GM18517 (cell line): ENCODE data around the gene VEPH1.

Experiments used
- ATAC-seq: cut with Tn5 transposase; IDR thresholded peaks from one replicate; pipeline ENCODE4 v1.9.1; 2021; ENCODE audit warnings: mild to moderate bottlenecking, moderate library complexity; ENCODE audit not compliant: unreplicated experiment

VEPH1 gene

DNA sequence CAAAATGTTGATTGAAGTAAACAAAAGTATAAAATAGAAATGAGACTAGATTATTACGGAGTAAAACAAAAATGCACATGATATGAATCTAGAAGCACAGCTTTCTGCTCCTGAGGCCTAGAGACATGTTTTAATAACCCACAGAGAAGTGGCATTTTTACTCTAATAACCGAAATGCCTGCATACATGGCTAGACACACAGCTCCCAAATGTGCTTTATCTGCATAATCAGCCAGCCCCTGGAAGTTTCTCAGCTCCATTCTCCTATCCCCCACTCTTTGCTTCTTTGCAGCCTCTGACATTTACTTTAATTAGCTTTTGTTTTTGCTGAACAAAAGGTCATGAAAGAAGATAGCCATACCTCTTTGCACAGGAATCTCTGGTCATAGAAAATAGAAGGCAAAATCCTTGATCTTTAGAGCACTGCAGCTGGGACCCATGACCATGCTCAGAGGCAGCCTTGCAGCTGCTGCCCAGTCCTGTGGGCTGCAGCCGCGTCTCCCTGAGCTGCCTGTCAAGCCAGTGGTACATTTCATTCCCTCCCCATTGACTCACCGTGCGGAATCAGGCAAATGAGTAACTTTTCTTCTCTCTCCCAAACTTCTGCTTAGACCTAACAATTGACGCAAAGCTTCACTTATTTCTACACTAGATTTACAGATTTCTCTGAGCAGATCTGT lies at the start of gene VEPH1:
Gene VEPH1 (minus strand): TSS at position 501 of the 680 bp plus-strand sequence. CDS start 8,067 bp downstream, outside the sequence.
- no peak for ATAC-seq

DNA sequence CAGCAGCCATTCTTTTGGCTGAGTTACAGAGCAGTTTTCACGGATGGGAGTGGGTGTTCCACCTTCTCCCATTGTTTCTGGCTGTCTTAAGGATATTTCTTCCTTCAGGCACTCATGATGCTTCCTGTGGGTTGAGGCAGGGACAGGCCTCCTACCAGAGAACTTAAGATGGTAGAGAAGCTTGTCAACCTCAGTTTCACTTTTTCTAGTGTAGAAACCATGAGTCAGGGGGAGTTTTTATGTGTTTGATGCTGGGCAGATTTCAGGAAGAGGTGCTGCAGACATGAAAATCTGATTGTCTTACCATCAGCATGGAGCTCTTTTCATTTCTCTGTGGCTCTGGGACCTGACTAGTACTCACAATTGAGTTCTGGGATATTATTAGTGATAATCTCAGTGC lies 48.7 kb upstream of the VEPH1 start:
- ATAC-seq = no peak

DNA sequence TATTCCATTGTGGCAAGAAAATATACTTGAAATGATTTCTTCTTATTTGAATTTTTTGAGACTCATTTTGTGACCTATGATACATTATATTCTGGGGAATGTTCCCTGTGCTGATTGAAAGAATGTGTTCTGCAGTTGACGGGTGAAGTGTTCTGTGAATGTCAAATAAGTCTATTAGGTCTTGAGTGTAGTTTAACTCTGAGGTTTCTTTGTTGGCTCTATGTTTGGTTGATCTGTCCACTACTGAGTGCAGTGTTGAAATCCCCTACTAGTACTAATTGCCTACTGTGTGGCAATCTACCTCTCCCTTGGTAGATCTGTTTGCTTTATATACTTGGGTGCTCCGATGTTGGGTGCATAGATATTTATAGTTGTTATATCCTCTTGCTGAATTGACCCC lies 46.3 kb upstream of the VEPH1 start:
- ATAC-seq = no peak

DNA sequence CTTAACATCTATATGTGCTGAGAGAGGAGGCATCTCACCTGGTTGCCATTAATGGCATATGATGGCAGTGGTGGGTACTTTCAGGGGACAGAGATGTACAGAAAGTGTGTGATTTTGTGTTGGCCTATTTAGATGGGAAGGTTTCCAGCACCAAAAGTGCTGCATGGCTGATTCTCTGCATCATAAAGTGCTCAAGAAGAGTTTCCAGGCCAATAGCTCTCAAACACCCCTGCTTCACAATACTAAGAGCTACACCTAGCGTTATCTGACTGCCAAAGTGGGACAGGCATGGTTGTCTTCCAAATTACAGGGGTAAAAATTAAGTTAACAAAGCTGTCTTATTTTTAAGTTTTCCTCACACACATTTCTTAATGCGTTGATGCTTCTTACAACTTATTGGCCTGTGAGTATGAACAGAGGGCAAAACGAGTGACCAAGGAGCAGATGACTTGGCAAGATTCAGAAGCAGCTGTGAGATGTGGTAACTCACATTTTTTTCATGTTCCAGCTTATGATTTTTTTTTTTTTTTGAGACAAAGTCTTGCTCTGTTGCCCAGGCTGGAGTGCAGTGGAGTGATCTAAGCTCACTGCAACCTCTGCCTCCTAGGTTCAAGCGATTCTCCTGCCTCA lies 41.4 kb upstream of the VEPH1 start:
- ATAC-seq = no peak

DNA sequence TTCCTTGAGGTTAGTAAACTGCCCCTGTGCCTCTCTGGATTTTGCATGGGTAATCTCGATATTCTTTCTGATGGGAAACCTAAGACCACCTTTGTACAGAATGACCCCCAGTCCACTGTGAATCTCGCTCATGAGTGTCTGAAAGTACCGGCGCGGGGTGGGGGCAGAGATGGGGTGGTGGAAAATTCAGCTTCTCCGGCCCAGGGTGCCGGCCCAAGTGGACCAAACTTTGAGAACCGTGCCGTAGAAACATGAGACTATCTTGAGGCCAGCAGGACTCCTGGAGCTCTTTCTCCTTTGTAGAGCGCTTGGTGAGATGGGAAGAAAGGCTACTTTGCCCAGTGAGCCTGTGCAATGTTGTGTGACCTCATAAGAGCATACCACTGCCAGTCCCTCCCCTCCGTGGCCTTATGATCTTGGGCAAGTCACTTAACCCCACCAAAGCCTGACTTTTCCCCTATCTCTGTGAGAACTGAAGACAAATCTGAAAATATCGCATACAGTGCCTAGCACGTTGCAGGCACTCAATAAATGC lies 40.4 kb upstream of the VEPH1 start:
- no peak for ATAC-seq

DNA sequence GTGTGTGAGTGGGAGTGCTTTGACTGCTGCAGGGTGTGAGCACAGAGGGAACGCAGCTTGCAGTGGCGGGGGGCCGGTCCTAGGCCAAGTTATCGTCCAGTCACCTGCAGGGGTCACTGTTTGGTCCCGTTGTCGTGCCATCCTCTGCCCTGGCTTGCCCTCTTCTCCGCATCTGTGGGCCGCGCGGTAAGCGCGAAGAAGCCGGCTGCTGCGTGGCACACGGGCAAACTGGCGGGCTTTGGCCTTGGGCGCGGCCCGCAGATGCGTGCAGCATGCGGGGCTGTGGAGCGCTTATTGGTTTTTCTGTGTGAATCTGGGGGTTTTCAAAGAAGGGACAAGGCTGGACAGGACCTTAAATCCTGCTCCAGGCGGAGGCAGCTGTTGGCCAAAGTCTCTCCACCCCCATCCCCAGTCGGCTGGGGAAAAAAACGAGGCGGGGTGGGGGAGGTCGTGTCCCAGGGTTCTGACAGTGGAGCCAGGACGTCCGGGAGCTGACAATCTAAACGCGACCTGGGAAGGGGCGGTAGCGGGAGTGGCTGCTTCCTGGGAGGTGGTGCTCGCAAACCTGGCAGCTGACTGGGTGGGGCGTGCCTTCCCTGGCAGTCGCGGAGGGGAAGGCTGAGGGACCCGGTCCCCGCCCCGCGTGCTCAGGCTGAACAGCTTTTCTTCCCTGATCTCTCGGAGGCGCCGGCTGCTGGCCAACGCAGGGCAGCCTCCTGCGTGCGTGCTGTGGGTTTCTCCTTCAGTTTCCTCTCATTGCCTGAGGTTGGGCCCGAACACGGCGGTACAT lies 39.7 kb upstream of the VEPH1 start:
- ATAC-seq = no peak

DNA sequence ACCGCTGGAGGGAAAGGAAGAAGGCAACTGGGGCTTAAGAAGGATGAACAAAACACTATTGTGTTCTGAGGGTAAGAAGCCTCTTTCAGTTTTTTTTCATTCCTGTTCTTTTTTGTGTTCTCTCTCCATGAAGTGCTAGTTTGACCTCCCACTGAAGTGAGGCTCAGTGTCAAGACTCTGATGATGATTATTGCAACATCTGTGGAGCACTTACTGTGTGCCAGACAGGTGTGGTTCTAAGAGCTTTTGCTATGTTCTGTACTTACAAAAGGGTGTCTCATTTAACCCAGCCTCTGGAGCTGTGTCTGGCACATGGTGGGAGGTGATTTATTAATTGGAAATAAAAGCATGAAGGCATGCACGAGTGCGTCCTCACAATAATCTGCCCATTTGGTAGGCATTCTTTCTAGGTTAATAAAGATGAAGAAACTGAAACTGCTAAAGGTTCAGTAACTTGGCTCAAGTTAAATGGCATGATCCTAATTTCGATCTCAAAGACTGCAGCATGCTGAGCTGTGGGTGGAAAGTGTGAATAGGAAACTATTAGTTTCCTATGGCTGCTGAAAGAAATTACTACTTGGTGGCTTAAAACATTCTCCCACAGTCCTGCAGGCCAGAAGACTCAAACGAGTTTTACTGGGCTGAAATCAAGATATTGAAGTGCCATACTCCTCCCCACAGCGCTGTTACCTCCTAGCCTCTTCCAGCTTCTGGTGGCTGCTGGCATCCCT lies 38.5 kb upstream of the VEPH1 start:
- ATAC-seq = no peak

DNA sequence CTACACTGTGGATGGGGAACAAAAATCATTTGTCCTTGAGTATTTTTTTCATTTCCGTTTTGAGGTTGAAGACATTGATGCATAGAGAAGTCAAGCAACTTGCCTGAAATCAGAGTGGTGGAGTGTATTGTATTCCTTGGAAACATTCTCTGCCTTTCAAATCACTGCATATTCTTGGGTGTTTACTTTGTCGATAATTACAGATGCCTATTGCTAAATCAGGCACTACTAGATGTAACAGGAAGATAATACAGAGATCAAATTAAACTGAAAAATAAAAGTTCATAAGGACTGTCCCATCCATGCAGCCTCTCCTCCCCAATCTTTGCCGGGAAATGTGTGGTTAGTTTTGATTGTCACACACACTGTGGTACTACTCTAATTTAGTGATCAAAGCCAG lies 37.4 kb upstream of the VEPH1 start:
- ATAC-seq = no peak

DNA sequence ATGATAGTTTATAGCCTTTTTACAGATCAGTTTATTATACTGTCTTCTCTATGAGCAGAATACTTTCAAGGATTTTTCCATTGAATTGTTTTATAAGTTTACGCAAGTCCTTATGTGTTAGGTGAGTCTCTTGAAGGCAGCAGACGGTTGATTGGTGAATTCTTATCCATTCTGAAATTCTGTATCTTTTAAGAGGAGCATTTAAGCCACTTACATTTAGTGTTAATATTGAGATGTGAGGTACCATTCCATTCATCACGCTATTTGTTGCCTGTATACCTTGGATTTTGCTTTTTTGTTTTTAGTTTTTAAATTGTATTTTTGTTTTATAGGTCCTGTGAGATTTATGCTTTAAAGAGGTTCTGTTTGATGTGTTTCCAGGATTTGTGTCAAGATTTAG lies 32.5 kb upstream of the VEPH1 start:
- ATAC-seq = no peak

DNA sequence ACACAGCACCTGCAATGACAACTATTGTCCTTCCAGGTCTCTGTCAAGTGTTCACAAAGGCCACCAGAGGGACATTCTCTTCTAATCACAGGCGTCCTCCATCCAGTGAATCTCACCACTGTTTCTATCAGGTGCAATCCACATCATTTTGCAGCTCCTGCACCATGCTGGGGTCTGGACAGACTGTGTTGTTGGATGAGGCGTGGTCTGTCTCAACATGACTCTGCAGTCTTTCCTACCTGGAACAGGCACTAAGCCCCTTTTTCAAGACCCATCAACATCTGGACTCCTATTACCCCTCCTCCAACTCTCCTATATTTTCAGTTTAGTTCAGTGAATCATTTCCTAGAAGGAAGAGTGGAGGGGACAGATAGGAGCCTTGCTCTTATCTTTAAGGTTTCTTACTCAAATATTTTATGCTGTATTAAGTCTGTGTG lies 31.5 kb upstream of the VEPH1 start:
- no peak for ATAC-seq

DNA sequence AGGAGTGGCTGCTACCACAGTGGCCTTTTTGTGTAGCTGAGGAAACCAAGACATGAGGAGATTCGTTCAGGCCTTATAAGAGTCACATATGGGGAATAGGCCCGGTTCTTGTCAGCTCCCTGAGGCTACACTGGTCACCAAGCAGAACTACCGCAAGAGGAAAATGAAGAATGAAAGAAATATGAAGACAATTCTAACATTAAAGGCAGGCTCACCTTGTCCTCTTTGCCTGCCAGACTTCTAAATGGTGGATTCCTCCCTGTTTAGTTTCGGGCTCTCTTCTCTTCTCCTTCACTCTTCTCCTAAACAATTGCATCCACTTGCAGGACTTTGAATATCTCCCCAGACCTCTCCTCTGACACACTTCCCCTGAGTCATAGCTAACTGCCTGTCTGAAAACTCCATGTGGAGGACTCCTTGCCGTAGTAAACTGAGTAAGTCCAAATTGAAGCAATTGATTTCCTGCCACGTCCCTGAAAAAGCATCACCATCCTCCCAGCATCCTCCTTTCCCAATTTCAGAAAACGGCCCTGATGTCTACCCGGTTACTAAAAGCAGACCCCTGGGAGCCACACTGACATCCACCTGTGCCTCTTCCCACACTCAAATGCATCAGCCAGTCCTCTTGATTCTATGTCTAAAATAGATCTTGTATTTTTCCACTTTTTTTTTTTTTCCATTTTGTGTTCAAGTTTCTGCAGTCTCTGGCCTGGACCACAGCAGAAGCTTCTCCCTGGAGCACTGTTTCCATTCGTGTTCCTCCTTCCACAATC lies 30.3 kb upstream of the VEPH1 start:
- no peak for ATAC-seq

DNA sequence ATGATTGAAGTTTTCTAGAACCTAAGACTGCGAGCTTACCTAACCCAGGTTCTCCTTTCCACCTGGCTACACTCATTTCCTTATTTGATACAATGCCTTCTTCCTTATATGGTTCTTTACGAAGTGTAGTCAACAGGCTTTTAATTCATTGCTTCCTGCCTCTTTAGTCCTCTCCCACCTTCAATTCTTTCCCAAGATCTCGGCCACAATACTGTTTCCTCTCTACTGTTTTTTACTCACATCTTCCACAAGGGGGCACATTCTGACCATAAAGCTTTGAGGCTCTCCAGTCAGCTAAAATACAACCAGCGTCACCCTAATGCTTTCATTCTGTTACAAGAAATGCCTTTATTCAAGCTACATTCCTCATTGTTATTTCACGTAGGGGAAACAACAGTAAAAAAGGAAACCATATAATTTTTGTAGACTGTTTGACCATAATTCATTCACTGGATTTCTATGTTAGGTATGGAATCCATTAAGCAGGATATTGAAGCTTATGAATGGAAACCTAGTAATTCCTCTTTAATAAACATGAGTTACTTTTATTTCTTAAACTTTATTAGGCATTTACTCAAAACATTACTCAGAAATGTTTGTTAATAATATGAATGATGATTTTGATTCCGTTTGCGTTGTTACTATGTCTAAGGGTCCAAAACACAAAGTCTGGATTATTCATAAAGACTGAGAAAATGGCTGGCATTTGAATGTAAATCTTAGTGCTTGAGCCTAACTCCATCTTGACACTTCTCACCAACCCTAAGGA lies 29.5 kb upstream of the VEPH1 start:
- ATAC-seq = peak; percentile 85

DNA sequence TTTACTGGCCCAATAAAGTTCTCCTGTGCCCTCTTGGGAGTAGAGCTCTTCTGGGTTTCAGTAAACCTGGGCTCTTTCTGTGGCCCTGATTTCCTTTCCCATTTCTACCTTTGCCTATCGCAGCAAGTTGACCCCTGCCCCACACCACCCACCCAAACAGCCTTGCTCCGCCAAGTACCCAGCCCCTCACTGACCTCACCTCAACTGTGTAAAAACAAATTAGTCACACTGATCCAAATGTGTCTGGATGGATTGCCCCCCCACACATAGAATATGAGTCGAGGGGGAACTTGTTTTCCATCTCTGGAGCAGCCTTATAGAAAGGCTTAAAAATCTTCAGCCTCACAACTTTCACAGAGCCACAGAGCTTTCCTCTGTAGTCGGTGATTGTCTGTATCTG lies 28.6 kb upstream of the VEPH1 start:
- no peak for ATAC-seq

DNA sequence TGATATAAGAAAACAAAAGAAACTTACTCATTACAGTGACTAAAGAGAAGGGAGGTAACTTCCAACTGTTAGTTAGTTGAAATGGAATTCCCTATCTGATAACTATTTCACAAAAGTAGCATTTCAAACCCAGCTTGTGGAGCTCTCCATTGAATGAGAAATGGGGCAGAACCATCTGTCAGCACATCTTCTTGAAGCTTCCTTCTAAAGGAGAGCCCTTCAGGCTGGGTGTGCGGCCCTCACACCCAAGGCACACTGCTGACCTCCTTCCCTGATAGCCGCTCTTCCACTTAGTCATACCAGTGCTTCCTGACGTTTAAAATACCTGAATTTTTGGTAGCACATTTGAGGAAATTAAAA lies 28.1 kb upstream of the VEPH1 start:
- no peak for ATAC-seq

DNA sequence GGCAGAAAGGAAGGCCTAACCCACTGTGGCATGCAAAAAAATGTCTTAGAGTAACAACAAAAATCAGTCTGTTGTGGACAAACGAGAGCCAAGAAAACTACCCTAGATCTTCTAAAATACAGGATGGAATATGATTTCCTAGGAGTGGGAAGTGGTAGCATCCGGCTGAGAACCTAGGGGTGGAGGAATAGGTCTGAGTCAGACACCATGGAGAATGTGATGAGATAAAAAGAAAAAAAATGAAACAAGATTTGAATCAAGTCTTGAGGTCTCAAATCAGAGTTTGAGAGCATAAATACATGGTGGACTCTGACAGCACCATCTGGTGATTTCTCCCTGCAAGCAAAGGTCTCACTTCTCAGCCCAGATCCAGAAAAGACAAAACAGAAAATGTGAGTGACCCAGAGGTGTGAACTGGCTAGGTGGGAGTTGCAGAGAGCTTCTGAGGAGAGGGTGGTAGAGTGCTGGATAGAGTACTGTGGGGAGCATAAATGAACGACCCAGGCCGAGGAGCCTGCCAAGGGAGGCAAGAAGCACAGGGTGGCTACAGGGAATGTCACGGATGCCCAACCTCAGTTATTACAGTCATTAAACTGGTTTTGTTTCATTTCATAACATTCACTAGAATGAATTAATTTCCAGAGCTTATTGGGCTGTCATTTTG lies 27.6 kb upstream of the VEPH1 start:
- no peak for ATAC-seq

DNA sequence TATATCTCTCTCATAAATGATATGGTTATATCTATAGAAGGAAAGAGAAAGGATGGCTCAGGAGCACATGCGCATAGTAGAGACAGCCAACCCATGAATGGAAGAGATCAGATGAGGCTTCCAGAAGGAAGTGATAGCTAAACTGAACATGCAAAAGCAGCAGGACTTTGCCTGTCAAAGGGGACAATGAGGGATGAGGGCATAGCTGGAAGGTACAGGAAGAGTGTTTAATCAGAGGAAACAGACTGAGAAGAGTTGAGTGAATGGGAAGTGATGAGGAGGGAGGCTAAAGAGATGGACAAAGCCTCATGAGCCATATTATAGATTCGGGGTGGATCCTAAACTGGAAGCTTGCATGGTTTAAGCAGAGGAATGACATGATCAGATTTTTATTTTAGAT lies 26.5 kb upstream of the VEPH1 start:
- no peak for ATAC-seq

DNA sequence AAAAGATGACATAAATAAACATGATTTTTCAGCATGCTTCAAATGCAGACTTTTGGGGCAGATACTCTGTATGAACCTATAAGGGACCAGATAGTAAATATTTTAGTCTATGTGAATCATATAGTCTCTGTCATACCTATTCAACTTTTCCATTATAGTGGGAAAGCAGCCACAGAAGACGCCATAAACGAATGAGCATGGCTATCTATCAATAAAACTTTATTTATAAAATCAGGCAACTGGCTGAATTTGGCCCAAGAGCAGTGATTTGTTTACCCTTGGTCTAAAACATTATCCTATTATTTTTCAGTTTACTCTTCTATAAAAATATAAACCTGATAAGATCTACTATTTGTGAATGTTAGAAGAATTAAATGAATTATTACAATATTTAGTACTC lies 25.9 kb upstream of the VEPH1 start:
- ATAC-seq = no peak

DNA sequence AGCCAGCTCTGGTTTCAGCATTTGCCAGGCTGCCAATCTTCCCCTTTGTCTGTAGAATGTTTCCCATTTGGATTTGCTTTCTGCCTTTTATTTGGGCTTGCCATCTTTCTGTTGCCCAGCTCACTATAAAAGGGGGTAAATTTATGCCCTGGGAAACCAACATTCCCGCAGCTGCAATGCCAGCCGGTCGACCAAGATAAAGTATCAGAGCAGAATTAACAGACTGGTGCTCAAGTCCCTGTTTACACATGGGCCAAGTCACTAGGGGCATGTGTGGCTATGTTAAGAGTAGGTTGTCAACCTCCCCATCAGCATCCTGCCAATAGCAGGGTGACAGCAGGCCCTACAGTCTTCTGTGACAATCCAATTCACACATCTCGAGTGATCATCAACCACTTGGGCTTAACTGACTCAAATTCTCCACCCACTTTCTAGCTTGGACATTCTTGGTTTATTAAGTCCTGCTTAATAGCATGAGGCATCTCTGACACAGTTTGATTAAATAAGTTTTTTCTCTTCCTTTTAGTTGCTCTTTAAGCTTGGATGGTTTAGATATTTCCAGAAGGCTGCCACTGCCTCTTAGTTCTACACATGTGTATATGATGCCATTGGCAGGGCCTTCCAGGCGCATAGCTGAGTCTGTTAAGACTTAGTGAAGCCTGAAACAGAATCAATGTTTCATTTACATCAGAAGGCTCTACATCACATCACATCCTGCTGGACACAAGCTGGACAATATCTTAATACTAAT lies 24.1 kb upstream of the VEPH1 start:
- ATAC-seq = no peak
